WERI-Rb-1 (cell line): Measurements from ENCODE around the gene SEBOX.
A peak's percentile ranks its signal among the peaks of the same experiment; 100 is the strongest.

Source experiments
- DNase-seq: peaks from one replicate; pipeline ENCODE4 v3.0.0-alpha.2; 2020
- H3K27ac ChIP-seq: fragments of 250-450 bp; sonication (Bioruptor Pico); 2 replicates; pipeline ENCODE4 v1.5.1; 2020; ENCODE audit warnings: mild to moderate bottlenecking, moderate library complexity
- H3K27me3 ChIP-seq: fragments of 250-450 bp; sonication (Bioruptor Pico); 2 replicates; pipeline ENCODE4 v1.5.1; 2021; ENCODE audit warnings: mild to moderate bottlenecking, low read depth, moderate library complexity; ENCODE audit not compliant: insufficient read depth, severe bottlenecking
- H3K36me3 ChIP-seq: fragments of 250-450 bp; sonication (Bioruptor Pico); 2 replicates; pipeline ENCODE4 v1.5.1; 2020; ENCODE audit warnings: mild to moderate bottlenecking, moderate library complexity
- H3K4me3 ChIP-seq: 2 replicates; pipeline ENCODE4 v1.5.1; 2011; ENCODE audit warnings: low read depth, mild to moderate bottlenecking, control low read depth, low read length
- H3K9me3 ChIP-seq: fragments of 250-450 bp; sonication (Bioruptor Pico); 2 replicates; pipeline ENCODE4 v1.5.1; 2021; ENCODE audit warnings: mild to moderate bottlenecking, moderate library complexity; ENCODE audit not compliant: severe bottlenecking
- TF ChIP-seq, protein P1 (sequence below): IDR thresholded peaks from 2 replicates; pipeline ENCODE4 v1.5.1; 2011; ENCODE audit warnings: low read depth, mild to moderate bottlenecking, control low read depth, inconsistent platforms, low read length

The SEBOX gene

DNA sequence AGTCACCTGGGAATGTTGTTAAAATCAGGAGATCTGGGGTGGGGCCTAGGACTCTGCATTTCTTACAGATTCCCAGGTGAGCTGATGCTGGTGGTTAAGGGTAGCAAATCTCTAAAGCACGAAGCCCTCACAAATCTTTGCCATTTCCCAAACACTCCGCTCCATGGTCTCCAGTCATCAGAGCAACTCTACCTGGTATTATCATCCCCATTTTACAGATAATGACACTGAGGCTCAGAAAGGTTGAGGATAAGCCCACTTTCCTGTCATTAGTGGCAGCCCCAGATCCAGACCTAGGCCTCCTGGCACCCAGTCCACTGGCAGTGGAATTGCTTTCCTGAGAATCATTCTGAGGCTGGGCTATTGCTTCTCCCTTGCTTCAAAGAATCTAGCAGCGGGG, 32.3 kb upstream of the SEBOX start:
- Histone ChIP-seq H3K27me3 (no peaks in the 10 kb centered on the region), H3K36me3 (peaks cover 87% of the 10 kb centered on the region), H3K27ac (no peak overlapping the region), H3K4me3 (no peak overlapping the region), H3K9me3 (no peaks in the 10 kb centered on the region)
- TF ChIP-seq, protein P1, sequence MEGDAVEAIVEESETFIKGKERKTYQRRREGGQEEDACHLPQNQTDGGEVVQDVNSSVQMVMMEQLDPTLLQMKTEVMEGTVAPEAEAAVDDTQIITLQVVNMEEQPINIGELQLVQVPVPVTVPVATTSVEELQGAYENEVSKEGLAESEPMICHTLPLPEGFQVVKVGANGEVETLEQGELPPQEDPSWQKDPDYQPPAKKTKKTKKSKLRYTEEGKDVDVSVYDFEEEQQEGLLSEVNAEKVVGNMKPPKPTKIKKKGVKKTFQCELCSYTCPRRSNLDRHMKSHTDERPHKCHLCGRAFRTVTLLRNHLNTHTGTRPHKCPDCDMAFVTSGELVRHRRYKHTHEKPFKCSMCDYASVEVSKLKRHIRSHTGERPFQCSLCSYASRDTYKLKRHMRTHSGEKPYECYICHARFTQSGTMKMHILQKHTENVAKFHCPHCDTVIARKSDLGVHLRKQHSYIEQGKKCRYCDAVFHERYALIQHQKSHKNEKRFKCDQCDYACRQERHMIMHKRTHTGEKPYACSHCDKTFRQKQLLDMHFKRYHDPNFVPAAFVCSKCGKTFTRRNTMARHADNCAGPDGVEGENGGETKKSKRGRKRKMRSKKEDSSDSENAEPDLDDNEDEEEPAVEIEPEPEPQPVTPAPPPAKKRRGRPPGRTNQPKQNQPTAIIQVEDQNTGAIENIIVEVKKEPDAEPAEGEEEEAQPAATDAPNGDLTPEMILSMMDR: no peak
- DNase-seq: no peak

DNA sequence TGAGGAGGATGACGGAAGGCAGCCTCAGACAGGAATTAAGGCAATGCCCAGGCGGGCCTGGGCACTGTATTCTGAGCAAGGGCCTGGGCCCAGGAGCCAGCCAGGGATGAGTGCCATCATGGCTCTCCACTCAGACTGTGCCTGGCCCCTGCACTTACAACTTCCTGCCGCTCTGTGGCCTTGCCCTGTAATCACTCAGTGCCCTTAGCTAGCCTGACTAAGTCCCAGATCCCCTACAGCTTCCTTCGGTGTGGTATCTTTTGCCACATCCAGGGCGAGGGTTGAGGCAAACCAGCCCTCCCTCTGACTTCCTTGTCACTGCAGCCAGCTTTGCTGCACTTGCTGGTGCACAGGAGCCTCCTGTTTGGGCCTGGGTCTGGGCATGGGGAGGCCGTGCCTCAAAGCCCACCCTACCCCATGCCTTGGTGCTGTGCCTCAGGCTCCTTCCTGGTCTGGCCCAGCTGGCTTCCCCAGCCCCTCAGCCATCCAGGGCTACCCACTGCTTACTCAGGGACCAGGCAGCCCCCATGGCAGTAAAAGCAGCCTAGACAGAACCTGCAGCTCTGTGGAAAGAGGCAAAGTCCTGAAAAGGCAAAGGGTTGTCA, 31.7 kb upstream of the SEBOX start:
- no peaks in the 10 kb centered on the region for H3K9me3 ChIP-seq
- DNase-seq: no peak
- 0 out of 2 replicates have a peak overlapping the region, but pooled peaks have one; percentile 14 for H3K27ac ChIP-seq
- H3K36me3 ChIP-seq: peaks cover 84% of the 10 kb centered on the region
- TF ChIP-seq, protein P1: no peak
- no peak overlapping the region for H3K4me3 ChIP-seq
- H3K27me3 ChIP-seq: no peaks in the 10 kb centered on the region

DNA sequence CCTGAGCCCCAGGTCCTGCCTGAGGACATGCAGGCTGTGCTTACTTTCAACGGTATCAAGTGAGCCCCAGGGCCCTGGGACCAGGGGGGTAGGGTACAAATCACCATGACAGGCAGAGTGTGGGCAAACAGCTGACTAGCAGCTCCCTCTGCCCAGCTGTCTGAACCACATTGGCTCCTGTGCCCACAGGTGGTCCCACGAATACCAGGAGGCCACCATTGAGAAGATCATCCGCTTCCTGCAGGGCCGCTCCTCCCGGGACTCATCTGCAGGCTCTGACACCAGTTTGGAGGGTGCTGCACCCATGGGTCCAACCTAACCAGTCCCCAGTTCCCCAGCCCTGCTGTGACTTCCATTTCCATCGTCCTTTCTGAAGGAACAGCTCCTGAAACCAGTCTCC, 31.0 kb upstream of the SEBOX start:
- H3K27ac ChIP-seq: no peak overlapping the region
- no peaks in the 10 kb centered on the region for H3K9me3 ChIP-seq
- no peak overlapping the region for H3K4me3 ChIP-seq
- peaks cover 80% of the 10 kb centered on the region for H3K36me3 ChIP-seq
- DNase-seq: no peak
- TF ChIP-seq, protein P1: no peak
- H3K27me3 ChIP-seq: no peaks in the 10 kb centered on the region

DNA sequence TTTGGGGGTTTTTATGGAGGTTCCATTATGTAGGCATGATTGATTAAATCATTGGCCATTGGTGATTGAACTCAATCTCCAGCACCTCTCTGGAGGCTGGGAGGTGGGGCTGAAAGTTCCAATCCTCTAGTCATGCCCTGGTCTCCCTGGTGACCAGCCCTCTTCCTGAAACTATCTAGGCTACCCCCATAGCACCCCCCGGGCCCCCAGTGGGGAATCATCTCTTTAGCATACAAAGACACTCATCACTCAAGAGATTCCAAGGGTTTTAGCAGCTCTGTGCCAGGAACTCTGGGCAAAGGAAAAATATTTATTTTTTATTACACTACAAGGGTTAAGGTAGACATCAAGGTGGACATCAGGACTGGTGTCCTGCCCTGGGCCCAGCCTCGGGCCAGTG, 30.4 kb upstream of the SEBOX start:
- TF ChIP-seq, protein P1: no peak
- Histone ChIP-seq H3K27me3 (no peaks in the 10 kb centered on the region), H3K4me3 (no peak overlapping the region), H3K36me3 (peaks cover 80% of the 10 kb centered on the region), H3K9me3 (no peaks in the 10 kb centered on the region), H3K27ac (no peak overlapping the region)
- no peak for DNase-seq

DNA sequence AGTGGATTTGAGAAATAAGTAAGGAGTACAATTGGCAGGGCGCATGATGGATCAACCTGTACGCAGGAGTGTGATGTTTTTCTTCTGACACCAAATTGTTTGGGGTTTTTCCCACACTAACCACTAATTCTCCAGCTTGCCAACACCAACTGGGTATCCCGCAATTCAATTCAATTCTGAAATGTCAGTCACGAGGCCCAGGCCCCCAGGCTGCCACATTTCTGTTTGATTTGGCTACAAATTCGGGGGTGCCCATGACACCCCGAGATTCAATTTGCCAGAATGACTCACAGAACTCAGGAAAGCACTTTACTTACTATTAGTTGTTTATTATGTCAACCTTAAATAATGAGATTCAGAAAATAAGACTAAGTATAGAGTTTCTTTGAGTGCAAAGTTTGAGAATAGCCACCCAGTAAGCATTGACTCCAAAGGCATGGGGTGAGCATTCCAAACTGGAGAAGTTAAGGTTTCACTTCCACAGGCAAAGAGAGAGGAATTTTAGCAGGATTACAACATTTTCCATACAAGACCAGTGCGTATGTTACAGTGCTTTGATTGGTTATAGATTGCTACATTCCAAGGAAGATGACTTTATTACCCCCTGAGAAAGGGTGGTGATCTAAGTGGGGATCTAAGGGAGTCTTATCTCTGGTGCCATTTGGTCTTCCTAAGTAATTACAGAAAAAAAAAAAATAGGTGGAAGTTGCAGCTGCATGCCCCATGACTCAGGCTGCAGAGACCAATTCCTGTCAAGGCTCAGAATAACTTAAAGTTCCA, 29.5 kb upstream of the SEBOX start:
- H3K27ac ChIP-seq: no peak overlapping the region
- no peaks in the 10 kb centered on the region for H3K9me3 ChIP-seq
- no peak for DNase-seq
- H3K36me3 ChIP-seq: peaks cover 80% of the 10 kb centered on the region
- no peak overlapping the region for H3K4me3 ChIP-seq
- no peaks in the 10 kb centered on the region for H3K27me3 ChIP-seq
- TF ChIP-seq, protein P1: no peak
